ENCODE data around the gene SGPP2.
A peak's percentile ranks its signal among the peaks of the same experiment; 100 is the strongest.

The SGPP2 gene

GRCh38 chr2:222504719-222505118 is 80.4 kb downstream of the SGPP2 start:
- Histone ChIP-seq H3K9me2 (replicated peaks; ENCODE audit: insufficient read depth, low read length) (no peaks in the 10 kb centered on the region), H3K27me3 (replicated peaks; ENCODE audit: insufficient read depth, low read length) (no peaks in the 10 kb centered on the region), H3K27ac (ENCODE audit: low read length) (peak overlapping the region; percentile 2; the same call in 1 of the 2 replicates), H3K4me1 (ENCODE audit: low read length) (peaks cover 10% of the 10 kb centered on the region; the same call in 1 of the 2 replicates), H3F3A (ENCODE audit: insufficient read depth, low read length) (no peaks in the 10 kb centered on the region), H3K36me3 (replicated peaks; ENCODE audit: insufficient read depth, low read length) (no peaks in the 10 kb centered on the region), H3K9ac (ENCODE audit: low read length) (no peak overlapping the region), H4K20me1 (ENCODE audit: insufficient read depth, low read length) (no peaks in the 10 kb centered on the region), H2AFZ (ENCODE audit: low read length) (peak overlapping the region; percentile 77), H3K4me2 (ENCODE audit: low read depth, low read length) (peak overlapping the region; percentile 42; the same call in 1 of the 2 replicates), H3K79me2 (ENCODE audit: low read length) (no peaks in the 10 kb centered on the region), H3K4me3 (ENCODE audit: low read length) (peak overlapping the region; percentile 3; the same call in 1 of the 2 replicates), H3K9me3 (replicated peaks; ENCODE audit: insufficient read depth, low read length) (no peaks in the 10 kb centered on the region)
- peak; percentile 75 for DNase-seq
- TF ChIP-seq CTCF (IDR thresholded peaks at IDR 0.05; ENCODE audit: low read length) (no peak), EZH2 (optimal IDR thresholded peaks at IDR 0.05; ENCODE audit: low read depth, low read length) (no peak), EZH2phosphoT487 (IDR thresholded peaks at IDR 0.05; ENCODE audit: low read length) (no peak)

- Histone ChIP-seq H3K9ac (ENCODE audit: low read length) (no peak overlapping the region), H3K9me2 (replicated peaks; ENCODE audit: insufficient read depth, low read length) (no peaks in the 10 kb centered on the region), H3K27ac (ENCODE audit: low read length) (no peak overlapping the region), H3F3A (ENCODE audit: insufficient read depth, low read length) (no peaks in the 10 kb centered on the region), H3K36me3 (replicated peaks; ENCODE audit: insufficient read depth, low read length) (no peaks in the 10 kb centered on the region), H3K27me3 (replicated peaks; ENCODE audit: insufficient read depth, low read length) (no peaks in the 10 kb centered on the region), H2AFZ (ENCODE audit: low read length) (no peak overlapping the region), H3K79me2 (ENCODE audit: low read length) (no peaks in the 10 kb centered on the region), H4K20me1 (ENCODE audit: insufficient read depth, low read length) (no peaks in the 10 kb centered on the region), H3K9me3 (replicated peaks; ENCODE audit: insufficient read depth, low read length) (no peaks in the 10 kb centered on the region), H3K4me1 (ENCODE audit: low read length) (peaks cover 10% of the 10 kb centered on the region; the same call in 1 of the 2 replicates), H3K4me3 (ENCODE audit: low read length) (no peak overlapping the region), H3K4me2 (ENCODE audit: low read depth, low read length) (no peak overlapping the region)
- no peak for DNase-seq
- TF ChIP-seq CTCF (IDR thresholded peaks at IDR 0.05; ENCODE audit: low read length) (no peak), EZH2phosphoT487 (IDR thresholded peaks at IDR 0.05; ENCODE audit: low read length) (no peak), EZH2 (optimal IDR thresholded peaks at IDR 0.05; ENCODE audit: low read depth, low read length) (no peak)
Measured at GRCh38 chr2:222506230-222506935, 82.0 kb downstream of the SGPP2 start.

GRCh38 chr2:222514901-222515300 is 90.6 kb downstream of the SGPP2 start:
- Histone ChIP-seq H2AFZ (ENCODE audit: low read length) (no peak overlapping the region), H3K4me1 (ENCODE audit: low read length) (no peaks in the 10 kb centered on the region), H3K9me3 (replicated peaks; ENCODE audit: insufficient read depth, low read length) (no peaks in the 10 kb centered on the region), H3F3A (ENCODE audit: insufficient read depth, low read length) (no peaks in the 10 kb centered on the region), H3K36me3 (replicated peaks; ENCODE audit: insufficient read depth, low read length) (no peaks in the 10 kb centered on the region), H3K9ac (ENCODE audit: low read length) (no peak overlapping the region), H3K4me3 (ENCODE audit: low read length) (no peak overlapping the region), H4K20me1 (ENCODE audit: insufficient read depth, low read length) (no peaks in the 10 kb centered on the region), H3K27me3 (replicated peaks; ENCODE audit: insufficient read depth, low read length) (no peaks in the 10 kb centered on the region), H3K79me2 (ENCODE audit: low read length) (no peaks in the 10 kb centered on the region), H3K4me2 (ENCODE audit: low read depth, low read length) (no peak overlapping the region), H3K9me2 (replicated peaks; ENCODE audit: insufficient read depth, low read length) (no peaks in the 10 kb centered on the region), H3K27ac (ENCODE audit: low read length) (no peak overlapping the region)
- DNase-seq: no peak
- TF ChIP-seq EZH2phosphoT487 (IDR thresholded peaks at IDR 0.05; ENCODE audit: low read length): no peak
- no peak for TF ChIP-seq EZH2 (optimal IDR thresholded peaks at IDR 0.05; ENCODE audit: low read depth, low read length)
- TF ChIP-seq CTCF (IDR thresholded peaks at IDR 0.05; ENCODE audit: low read length): no peak
